OCI-LY1 (cell line): ENCODE measurements around the gene PAX3.

Source experiments
- EZH2 ChIP-seq: fragments of 200-600 bp; sonication (generic), shearing (Covaris generic); IDR thresholded peaks from 2 replicates; pipeline ENCODE4 v1.8.0; 2017; ENCODE audit warnings: borderline replicate concordance, mixed run types, mild to moderate bottlenecking, antibody characterized with exemption, low read length, moderate library complexity, mixed read lengths
- TF ChIP-seq, protein P1 (sequence below): fragments of 200-600 bp; sonication (generic), shearing (Covaris generic); IDR thresholded peaks from 2 replicates; pipeline ENCODE4 v1.5.1; 2017; ENCODE audit warnings: mild to moderate bottlenecking, antibody characterized with exemption, low read length, moderate library complexity, mixed read lengths

DNA sequence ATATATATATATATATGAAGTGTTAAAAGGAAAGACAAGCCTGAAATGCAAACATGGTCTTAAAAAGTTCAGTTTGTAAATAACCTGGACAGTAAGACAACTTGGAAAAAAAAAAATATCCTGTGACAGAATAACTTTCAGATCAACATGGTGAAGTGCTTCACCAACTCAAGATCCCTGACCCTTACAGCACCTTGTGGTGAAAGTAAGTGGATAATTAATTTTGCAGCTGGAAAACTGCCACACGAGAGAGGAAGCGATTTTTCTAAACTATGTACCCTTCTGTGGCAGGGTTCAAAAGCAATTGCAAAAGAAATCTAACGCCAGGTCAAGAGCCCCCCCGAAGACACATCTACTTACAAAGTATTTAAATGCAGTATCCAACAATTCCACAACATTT lies 95.8 kb downstream of the PAX3 start:
- TF ChIP-seq EZH2, result no peak
- TF ChIP-seq, protein P1, sequence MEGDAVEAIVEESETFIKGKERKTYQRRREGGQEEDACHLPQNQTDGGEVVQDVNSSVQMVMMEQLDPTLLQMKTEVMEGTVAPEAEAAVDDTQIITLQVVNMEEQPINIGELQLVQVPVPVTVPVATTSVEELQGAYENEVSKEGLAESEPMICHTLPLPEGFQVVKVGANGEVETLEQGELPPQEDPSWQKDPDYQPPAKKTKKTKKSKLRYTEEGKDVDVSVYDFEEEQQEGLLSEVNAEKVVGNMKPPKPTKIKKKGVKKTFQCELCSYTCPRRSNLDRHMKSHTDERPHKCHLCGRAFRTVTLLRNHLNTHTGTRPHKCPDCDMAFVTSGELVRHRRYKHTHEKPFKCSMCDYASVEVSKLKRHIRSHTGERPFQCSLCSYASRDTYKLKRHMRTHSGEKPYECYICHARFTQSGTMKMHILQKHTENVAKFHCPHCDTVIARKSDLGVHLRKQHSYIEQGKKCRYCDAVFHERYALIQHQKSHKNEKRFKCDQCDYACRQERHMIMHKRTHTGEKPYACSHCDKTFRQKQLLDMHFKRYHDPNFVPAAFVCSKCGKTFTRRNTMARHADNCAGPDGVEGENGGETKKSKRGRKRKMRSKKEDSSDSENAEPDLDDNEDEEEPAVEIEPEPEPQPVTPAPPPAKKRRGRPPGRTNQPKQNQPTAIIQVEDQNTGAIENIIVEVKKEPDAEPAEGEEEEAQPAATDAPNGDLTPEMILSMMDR, result no peak
